Body of pancreas (tissue), 4 donors: Measurements from ENCODE around the gene PARVG. TPM values are rescaled to one million over a fixed set of nuclear protein-coding genes. Genes with fewer than 3 reads are reported as not detected.

Experiments used
- ATAC-seq: fragments of 150-250 bp; one replicate; pipeline ENCODE4 v1.9.1; 2016
- DNase-seq, 4 donors: peaks; one replicate each; pipeline ENCODE4 v3.0.0-alpha.2; 2019
- H3K27ac ChIP-seq, 4 donors: fragments of 200-600 bp; sonication (generic); 1 replicate in 3 of 4; 2 replicates in 1 of 4; pipeline versions ENCODE4 v1.5.1 to v1.6.1; 2016 to 2019; ENCODE audit warnings: mild to moderate bottlenecking in 1 of 4, mixed read lengths in 1 of 4, moderate library complexity in 1 of 4
- H3K27me3 ChIP-seq, 2 donors: fragments of 200-600 bp; sonication (generic); one replicate each; pipeline ENCODE4 v1.6.0; 2016; ENCODE audit warnings: mild to moderate bottlenecking in 1 of 2
- H3K36me3 ChIP-seq, 2 donors: fragments of 200-600 bp; sonication (generic); replicated peaks in 1 of 2; 2 replicates each; pipeline ENCODE4 v1.5.1; 2016; ENCODE audit warnings: low read depth in 2 of 2; ENCODE audit not compliant: insufficient read depth in 1 of 2
- H3K4me1 ChIP-seq: fragments of 200-600 bp; sonication (generic); one replicate; pipeline ENCODE4 v1.6.0; 2016
- H3K4me3 ChIP-seq, 2 donors: fragments of 200-600 bp; sonication (generic); 1 replicate in 1 of 2; 2 replicates in 1 of 2; pipeline ENCODE4 v1.5.1; 2016 to 2019
- H3K9me3 ChIP-seq, 3 donors: fragments of 200-600 bp; sonication (generic); 1 replicate in 2 of 3; 2 replicates in 1 of 3; pipeline ENCODE4 v1.5.1; 2016
- POLR2A ChIP-seq, 3 donors: fragments of 450-650 bp; IDR thresholded peaks; one replicate each; pipeline ENCODE4 v1.6.1; 2016; ENCODE audit warnings: antibody characterized with exemption in 3 of 3, mild to moderate bottlenecking in 2 of 3
- WGBS, 2 donors: methylation state at CpG; one replicate each; pipeline ENCODE4 v1.1.5; 2017; 5-methylcytosine and 5-hydroxymethylcytosine counted together
- intact Hi-C: fragments of 100-400 bp; cut with DNase I; formaldehyde crosslinking; loops from one replicate; pipeline ENCODE4 v1.15.1; 2023
- total RNA-seq, 2 donors: library from RNA; depleted of rRNA; stranded (reverse); fragments of >200 nt; gene quantifications; one replicate each; pipeline ENCODE4 v1.1.0, GENCODE V29; 2016
- TF ChIP-seq, protein P1 (sequence below), 7 experiments: fragments of 450-650 bp in 4 of 7; fragments of 200-600 bp in 3 of 7; sonication (generic) in 3 of 7; IDR thresholded peaks; one replicate each; pipeline ENCODE4 v1.5.1; 2016 to 2019; ENCODE audit warnings: antibody characterized with exemption in 7 of 7

PARVG gene
- total RNA-seq, 2 donors from 2014 or later, result 8.8 to 13.2 TPM

- Histone ChIP-seq H3K27ac (no peak overlapping the region), H3K4me3 (no peak overlapping the region), H3K27me3 (no peaks in the 10 kb centered on the region), H3K36me3 (no peaks in the 10 kb centered on the region), H3K4me1 (no peaks in the 10 kb centered on the region), H3K9me3 (no peaks in the 10 kb centered on the region)
- ATAC-seq (no peak), DNase-seq (no peak)
- intact Hi-C loops, result no loop called here
- TF ChIP-seq, protein P1, sequence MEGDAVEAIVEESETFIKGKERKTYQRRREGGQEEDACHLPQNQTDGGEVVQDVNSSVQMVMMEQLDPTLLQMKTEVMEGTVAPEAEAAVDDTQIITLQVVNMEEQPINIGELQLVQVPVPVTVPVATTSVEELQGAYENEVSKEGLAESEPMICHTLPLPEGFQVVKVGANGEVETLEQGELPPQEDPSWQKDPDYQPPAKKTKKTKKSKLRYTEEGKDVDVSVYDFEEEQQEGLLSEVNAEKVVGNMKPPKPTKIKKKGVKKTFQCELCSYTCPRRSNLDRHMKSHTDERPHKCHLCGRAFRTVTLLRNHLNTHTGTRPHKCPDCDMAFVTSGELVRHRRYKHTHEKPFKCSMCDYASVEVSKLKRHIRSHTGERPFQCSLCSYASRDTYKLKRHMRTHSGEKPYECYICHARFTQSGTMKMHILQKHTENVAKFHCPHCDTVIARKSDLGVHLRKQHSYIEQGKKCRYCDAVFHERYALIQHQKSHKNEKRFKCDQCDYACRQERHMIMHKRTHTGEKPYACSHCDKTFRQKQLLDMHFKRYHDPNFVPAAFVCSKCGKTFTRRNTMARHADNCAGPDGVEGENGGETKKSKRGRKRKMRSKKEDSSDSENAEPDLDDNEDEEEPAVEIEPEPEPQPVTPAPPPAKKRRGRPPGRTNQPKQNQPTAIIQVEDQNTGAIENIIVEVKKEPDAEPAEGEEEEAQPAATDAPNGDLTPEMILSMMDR (IDR thresholded peaks at IDR 0.05), result no peak
- TF ChIP-seq POLR2A (IDR thresholded peaks at IDR 0.05), result no peak
- 88 to 90% methylated on average over 11 of the region's 11 CpGs for WGBS, 2 donors
Observed at GRCh38 chr22:44161673-44162072, 19.1 kb upstream of the PARVG start.

DNA sequence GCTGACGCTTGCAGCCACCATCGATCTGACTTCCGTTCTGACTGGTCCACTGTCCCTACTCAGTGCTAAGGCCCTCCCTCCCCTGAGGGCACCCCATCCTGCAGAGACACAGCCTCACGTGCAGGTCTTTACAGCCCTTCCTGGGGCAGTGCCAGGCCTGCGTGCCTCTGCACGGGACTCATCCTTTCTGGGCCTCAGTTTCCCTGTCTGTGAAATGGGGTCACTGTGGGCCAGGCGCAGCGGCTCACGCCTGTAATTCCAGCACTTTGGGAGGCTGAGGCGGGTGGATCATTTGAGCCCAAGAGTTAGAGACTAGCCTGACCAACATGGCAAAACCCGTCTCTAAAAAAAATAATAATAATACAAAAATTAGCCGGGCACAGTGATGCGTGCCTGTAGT lies 17.8 kb upstream of the PARVG start:
- TF ChIP-seq POLR2A (IDR thresholded peaks at IDR 0.05), result no peak
- TF ChIP-seq, protein P1 (IDR thresholded peaks at IDR 0.05), result no peak
- 85 to 86% methylated on average over 13 of the region's 13 CpGs for WGBS, 2 donors
- H3K36me3 ChIP-seq, result no peaks in the 10 kb centered on the region
- intact Hi-C loops, result no loop called here
- H3K9me3 ChIP-seq, result no peaks in the 10 kb centered on the region
- ATAC-seq, result no peak
- H3K4me3 ChIP-seq, result no peak overlapping the region
- H3K4me1 ChIP-seq, result no peaks in the 10 kb centered on the region
- no peaks in the 10 kb centered on the region for H3K27me3 ChIP-seq
- DNase-seq, result no peak
- no peak overlapping the region for H3K27ac ChIP-seq

DNA sequence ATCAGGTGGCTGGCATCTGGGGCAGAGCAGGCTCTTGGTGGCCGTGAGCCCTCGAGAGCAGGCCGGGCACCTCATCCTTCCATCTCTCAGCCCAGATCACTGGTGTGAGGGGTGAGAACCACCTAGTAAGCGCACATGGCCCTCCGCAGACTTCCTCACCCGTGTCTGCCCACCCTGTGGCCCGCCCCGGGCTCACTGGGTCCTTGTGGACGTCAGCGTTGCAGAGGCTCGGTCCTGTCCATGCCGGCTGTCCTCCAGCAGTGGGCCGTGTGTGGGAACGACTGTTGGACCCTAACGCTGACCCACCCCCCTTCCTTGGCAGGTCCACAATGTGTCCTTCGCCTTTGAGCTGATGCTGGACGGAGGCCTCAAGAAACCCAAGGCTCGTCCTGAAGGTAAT lies 17.2 kb upstream of the PARVG start:
- ATAC-seq, result no peak
- no peaks in the 10 kb centered on the region for H3K4me1 ChIP-seq
- 75 to 84% methylated on average over 3 to 18 of the region's 18 CpGs for WGBS, 2 donors
- intact Hi-C loops, result no loop called here
- no peak for DNase-seq
- H3K4me3 ChIP-seq, result no peak overlapping the region
- no peaks in the 10 kb centered on the region for H3K9me3 ChIP-seq
- H3K36me3 ChIP-seq, result no peaks in the 10 kb centered on the region
- H3K27me3 ChIP-seq, result no peaks in the 10 kb centered on the region
- H3K27ac ChIP-seq, result no peak overlapping the region
- TF ChIP-seq, protein P1 (IDR thresholded peaks at IDR 0.05), result no peak
- no peak for TF ChIP-seq POLR2A (IDR thresholded peaks at IDR 0.05)

DNA sequence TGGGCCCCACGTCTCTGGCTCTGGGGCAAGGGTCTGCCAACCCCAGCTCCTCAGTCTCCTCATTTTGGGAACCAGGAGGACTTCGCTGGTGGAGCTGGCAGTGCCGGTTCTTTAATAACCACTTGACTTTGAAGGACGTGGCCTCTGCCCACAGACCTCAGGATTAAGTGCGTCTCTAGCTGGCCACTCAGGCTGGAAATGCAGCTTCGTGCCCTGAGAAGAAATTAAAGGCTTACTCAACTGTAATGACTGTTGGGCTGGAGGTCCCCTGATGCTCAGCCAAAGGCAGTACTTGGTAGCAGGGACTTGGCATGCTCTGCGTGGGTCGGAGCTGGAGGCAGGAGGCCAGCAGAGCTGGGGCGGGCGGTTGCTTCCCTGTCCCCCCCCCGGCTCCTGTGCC lies 16.7 kb upstream of the PARVG start:
- H3K4me1 ChIP-seq, result no peaks in the 10 kb centered on the region
- no peaks in the 10 kb centered on the region for H3K36me3 ChIP-seq
- no peak overlapping the region for H3K27ac ChIP-seq
- no peaks in the 10 kb centered on the region for H3K9me3 ChIP-seq
- intact Hi-C loops, result no loop called here
- TF ChIP-seq POLR2A (IDR thresholded peaks at IDR 0.05), result no peak
- TF ChIP-seq, protein P1 (IDR thresholded peaks at IDR 0.05), result no peak
- WGBS, 2 donors, result 84% methylated on average over 5 to 11 of the region's 11 CpGs
- DNase-seq, result no peak
- ATAC-seq, result no peak
- H3K4me3 ChIP-seq, result no peak overlapping the region
- no peaks in the 10 kb centered on the region for H3K27me3 ChIP-seq

- Histone ChIP-seq H3K36me3 (no peaks in the 10 kb centered on the region), H3K27ac (no peak overlapping the region), H3K27me3 (no peaks in the 10 kb centered on the region), H3K4me1 (no peaks in the 10 kb centered on the region), H3K4me3 (no peak overlapping the region), H3K9me3 (no peaks in the 10 kb centered on the region)
- intact Hi-C loops, result no loop called here
- DNase-seq (no peak), ATAC-seq (no peak)
- WGBS, 2 donors, result 86 to 91% methylated on average over 7 to 15 of the region's 15 CpGs
- TF ChIP-seq, protein P1 (IDR thresholded peaks at IDR 0.05), result no peak
- no peak for TF ChIP-seq POLR2A (IDR thresholded peaks at IDR 0.05)
Observed at GRCh38 chr22:44165286-44165874, 15.3 kb upstream of the PARVG start.
